ENCODE measurements around the gene L2HGDH.

DNA sequence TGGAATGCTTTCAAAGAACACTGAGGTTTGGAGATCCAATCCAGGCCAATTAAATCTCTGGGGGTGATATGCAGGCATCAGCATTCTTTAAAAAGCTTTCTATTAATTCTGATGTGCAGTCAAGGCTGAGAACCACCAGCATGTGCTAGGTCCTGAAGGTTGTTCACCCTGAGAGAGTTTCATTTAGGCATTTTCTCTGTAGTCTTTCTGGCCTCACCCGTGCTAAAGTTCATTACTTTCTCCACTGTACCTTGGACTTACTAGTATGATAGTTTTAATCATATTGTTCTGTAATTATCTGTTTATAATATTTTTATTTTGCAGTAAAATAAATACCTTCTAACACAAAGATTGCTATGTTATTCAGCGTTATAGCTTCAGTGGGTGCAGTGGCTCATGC is 113.5 kb downstream of the L2HGDH start:
- TF ChIP-seq, protein P1, sequence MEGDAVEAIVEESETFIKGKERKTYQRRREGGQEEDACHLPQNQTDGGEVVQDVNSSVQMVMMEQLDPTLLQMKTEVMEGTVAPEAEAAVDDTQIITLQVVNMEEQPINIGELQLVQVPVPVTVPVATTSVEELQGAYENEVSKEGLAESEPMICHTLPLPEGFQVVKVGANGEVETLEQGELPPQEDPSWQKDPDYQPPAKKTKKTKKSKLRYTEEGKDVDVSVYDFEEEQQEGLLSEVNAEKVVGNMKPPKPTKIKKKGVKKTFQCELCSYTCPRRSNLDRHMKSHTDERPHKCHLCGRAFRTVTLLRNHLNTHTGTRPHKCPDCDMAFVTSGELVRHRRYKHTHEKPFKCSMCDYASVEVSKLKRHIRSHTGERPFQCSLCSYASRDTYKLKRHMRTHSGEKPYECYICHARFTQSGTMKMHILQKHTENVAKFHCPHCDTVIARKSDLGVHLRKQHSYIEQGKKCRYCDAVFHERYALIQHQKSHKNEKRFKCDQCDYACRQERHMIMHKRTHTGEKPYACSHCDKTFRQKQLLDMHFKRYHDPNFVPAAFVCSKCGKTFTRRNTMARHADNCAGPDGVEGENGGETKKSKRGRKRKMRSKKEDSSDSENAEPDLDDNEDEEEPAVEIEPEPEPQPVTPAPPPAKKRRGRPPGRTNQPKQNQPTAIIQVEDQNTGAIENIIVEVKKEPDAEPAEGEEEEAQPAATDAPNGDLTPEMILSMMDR (IDR thresholded peaks at IDR 0.05), result no peak
- no peak for TF ChIP-seq POLR2A (IDR thresholded peaks at IDR 0.05)
